PC-3 (cell line): ENCODE measurements around the gene BOLA2B.

Experiments used
- EZH2 ChIP-seq: fragments of 300-600 bp; sonication (generic); IDR thresholded peaks from one replicate; pipeline ENCODE4 v1.6.1; 2017; ENCODE audit warnings: antibody characterized with exemption, mild to moderate bottlenecking, low read length; ENCODE audit not compliant: unreplicated experiment
- EZH2phosphoT487 ChIP-seq: fragments of 300-600 bp; sonication (generic); IDR thresholded peaks from 2 replicates; pipeline ENCODE4 v1.6.1; 2018; ENCODE audit warnings: mild to moderate bottlenecking, antibody characterized with exemption, low read length, borderline replicate concordance
- TF ChIP-seq, protein P1 (sequence below): fragments of 300-600 bp; sonication (generic); conservative IDR thresholded peaks from 2 replicates; pipeline ENCODE4 v1.5.1; 2017; ENCODE audit warnings: antibody characterized with exemption, low read depth, mild to moderate bottlenecking, low read length

DNA sequence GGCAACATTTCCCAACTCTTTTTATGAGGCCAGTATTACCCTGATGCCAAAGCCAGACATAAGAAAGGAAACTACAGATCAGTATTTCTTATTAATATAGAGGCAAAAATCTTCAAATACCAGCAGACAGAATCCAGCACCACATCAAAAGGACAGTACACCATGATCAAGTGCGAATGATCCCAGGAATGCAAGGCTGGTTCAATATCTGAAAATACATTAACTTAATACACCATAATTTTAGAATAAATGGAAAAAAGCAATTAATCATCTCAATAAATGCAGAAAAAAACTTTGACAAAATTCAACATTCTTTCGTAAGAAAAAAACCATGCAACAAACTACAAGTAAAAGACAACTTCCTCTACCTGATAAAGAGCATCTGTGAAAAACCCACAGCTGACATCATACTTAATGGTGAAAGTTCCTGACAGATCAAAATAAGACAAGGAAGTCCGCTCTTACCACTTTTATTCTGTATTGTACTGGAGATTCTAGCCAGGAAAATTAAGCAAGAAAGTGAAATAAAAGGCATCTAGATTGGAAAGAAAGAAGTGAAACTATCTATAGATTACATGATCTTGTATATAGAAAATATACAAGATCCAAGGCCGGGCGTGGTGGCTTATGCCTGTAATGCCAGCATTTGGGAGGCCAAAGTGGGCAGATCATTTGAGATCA, 44.1 kb downstream of the BOLA2B start:
- TF ChIP-seq, protein P1, sequence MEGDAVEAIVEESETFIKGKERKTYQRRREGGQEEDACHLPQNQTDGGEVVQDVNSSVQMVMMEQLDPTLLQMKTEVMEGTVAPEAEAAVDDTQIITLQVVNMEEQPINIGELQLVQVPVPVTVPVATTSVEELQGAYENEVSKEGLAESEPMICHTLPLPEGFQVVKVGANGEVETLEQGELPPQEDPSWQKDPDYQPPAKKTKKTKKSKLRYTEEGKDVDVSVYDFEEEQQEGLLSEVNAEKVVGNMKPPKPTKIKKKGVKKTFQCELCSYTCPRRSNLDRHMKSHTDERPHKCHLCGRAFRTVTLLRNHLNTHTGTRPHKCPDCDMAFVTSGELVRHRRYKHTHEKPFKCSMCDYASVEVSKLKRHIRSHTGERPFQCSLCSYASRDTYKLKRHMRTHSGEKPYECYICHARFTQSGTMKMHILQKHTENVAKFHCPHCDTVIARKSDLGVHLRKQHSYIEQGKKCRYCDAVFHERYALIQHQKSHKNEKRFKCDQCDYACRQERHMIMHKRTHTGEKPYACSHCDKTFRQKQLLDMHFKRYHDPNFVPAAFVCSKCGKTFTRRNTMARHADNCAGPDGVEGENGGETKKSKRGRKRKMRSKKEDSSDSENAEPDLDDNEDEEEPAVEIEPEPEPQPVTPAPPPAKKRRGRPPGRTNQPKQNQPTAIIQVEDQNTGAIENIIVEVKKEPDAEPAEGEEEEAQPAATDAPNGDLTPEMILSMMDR, result no peak
- TF ChIP-seq EZH2, result no peak
- no peak for TF ChIP-seq EZH2phosphoT487
